RWPE2 (cell line): ENCODE data around the gene SLC38A5.
A peak's percentile ranks its signal among the peaks of the same experiment; 100 is the strongest.

Experiments
- ATAC-seq: fragments of 200-7000 bp; cut with Tn5 transposase; 3 replicates; pipeline ENCODE4 v1.9.1; 2021; ENCODE audit warnings: low read depth
- DNase-seq: peaks from one replicate; pipeline ENCODE4 v3.0.0-alpha.2; 2020; ENCODE audit warnings: low spot score
- H3K27ac ChIP-seq: fragments of 450-650 bp; 2 replicates; pipeline ENCODE4 v1.5.1; 2017; ENCODE audit warnings: mild to moderate bottlenecking; ENCODE audit not compliant: poor library complexity, severe bottlenecking
- H3K27me3 ChIP-seq: fragments of 250-450 bp; sonication (Bioruptor Pico); 2 replicates; pipeline ENCODE4 v1.5.1; 2021; ENCODE audit warnings: mild to moderate bottlenecking, moderate library complexity; ENCODE audit not compliant: insufficient read depth, poor library complexity, severe bottlenecking
- H3K36me3 ChIP-seq: fragments of 250-450 bp; sonication (Bioruptor Pico); 2 replicates; pipeline ENCODE4 v1.5.1; 2020; ENCODE audit warnings: low read depth, mild to moderate bottlenecking, moderate library complexity
- H3K4me1 ChIP-seq: fragments of 250-450 bp; sonication (Bioruptor Pico); 2 replicates; pipeline ENCODE4 v1.5.1; 2021; ENCODE audit warnings: mild to moderate bottlenecking, moderate library complexity; ENCODE audit not compliant: insufficient read depth, poor library complexity, severe bottlenecking
- H3K4me3 ChIP-seq: fragments of 250-450 bp; sonication (Bioruptor Pico); 2 replicates; pipeline ENCODE4 v1.5.1; 2021; ENCODE audit warnings: mild to moderate bottlenecking, moderate library complexity; ENCODE audit not compliant: severe bottlenecking
- H3K9me3 ChIP-seq: fragments of 250-450 bp; sonication (Bioruptor Pico); 2 replicates; pipeline ENCODE4 v1.5.1; 2021; ENCODE audit warnings: mild to moderate bottlenecking, moderate library complexity; ENCODE audit not compliant: severe bottlenecking
- CTCF ChIP-seq: fragments of 450-650 bp; IDR thresholded peaks from one replicate; pipeline ENCODE4 v1.5.1; 2017; ENCODE audit warnings: mild to moderate bottlenecking, moderate library complexity; ENCODE audit not compliant: poor library complexity, severe bottlenecking

Gene SLC38A5

DNA sequence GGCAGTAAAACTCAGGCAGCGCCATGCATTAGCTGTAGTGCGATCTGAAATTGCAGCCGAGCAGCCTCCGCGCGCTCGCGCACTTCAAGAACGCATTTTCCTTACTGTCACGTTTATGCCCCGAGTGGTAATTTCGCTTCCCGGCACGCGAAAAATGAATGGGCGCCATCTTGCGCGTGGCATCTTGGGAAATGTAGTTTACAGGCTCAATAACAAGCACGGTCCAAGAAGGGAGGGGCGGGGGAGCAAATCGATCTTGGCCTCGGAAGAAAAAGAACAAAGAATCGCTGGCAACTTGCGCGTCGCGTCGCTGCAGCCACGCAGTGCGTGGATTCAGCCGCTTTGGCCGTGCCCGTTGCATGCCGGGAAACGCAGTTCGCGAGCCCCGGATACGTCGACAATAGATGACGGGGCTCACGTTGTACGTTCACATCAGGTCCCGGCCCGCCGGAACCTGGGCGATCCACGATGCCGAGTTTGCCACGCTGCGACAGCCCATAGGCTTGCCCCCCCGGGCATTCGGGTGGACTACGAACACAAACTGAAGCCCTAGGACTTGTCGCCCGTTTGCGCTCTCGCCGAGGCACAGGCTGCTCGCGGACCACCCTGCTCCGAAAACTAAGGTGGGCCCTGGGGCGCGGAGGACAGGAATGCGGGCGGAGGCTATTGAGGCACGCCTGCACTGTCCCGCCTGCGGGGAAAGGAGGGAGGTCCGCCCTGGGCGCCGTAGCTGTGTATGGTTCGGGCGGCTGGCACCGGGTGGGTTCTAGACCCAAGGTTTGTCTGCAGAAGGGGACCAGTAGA, 5.9 kb upstream of the SLC38A5 start, which contains the start of gene FTSJ1:
Gene FTSJ1 (plus strand): TSS at position 426 of the 804 bp plus-strand sequence. CDS start 1,849 bp downstream, outside the sequence.
- Histone ChIP-seq H3K4me3 (peak within 1 kb of the TSS; percentile 64), H3K36me3 (peaks cover 23% of the 10 kb centered on the region), H3K4me1 (no peaks in the 10 kb centered on the region), H3K27ac (peak within 1 kb of the TSS; percentile 74), H3K27me3 (no peaks in the 10 kb centered on the region), H3K9me3 (no peaks in the 10 kb centered on the region)
- ATAC-seq (peak; percentile 81), DNase-seq (peak; percentile 85)
- TF ChIP-seq CTCF, result no peak

GRCh38 chrX:48475296-48475695, 5.2 kb upstream of the SLC38A5 start:
- ATAC-seq, result no peak
- Histone ChIP-seq H3K27me3 (no peaks in the 10 kb centered on the region), H3K4me1 (no peaks in the 10 kb centered on the region), H3K9me3 (no peaks in the 10 kb centered on the region), H3K36me3 (peaks cover 17% of the 10 kb centered on the region), H3K4me3 (peak overlapping the region; percentile 64), H3K27ac (peak overlapping the region; percentile 74)
- DNase-seq, result no peak
- no peak for TF ChIP-seq CTCF

DNA sequence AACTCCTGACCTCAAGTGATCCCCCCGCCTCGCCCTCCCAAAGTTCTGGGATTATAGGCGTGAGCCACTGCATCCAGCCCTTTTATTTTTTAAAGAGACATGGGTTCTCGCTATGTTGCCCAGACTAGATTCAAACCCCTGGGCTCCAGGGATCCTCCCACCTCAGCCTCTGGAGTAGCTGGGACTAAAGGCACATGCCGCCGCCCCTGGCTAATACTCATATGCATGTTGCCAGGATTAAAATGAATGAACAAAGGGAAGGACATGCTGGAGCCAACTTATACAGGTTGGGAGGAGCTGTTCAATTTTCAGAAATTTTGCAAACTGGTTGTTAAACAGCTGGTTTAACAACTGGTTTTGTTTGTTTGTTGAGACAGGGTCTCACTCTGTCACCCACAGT, 4.5 kb upstream of the SLC38A5 start:
- Histone ChIP-seq H3K27me3 (no peaks in the 10 kb centered on the region), H3K4me1 (no peaks in the 10 kb centered on the region), H3K36me3 (peaks cover 10% of the 10 kb centered on the region), H3K27ac (peak overlapping the region; percentile 74), H3K9me3 (no peaks in the 10 kb centered on the region), H3K4me3 (peak overlapping the region; percentile 7)
- DNase-seq, result no peak
- no peak for TF ChIP-seq CTCF
- no peak for ATAC-seq

GRCh38 chrX:48474127-48474526, 4.1 kb upstream of the SLC38A5 start:
- Histone ChIP-seq H3K4me1 (no peaks in the 10 kb centered on the region), H3K9me3 (no peaks in the 10 kb centered on the region), H3K27ac (no peak overlapping the region), H3K36me3 (peaks cover 6% of the 10 kb centered on the region), H3K4me3 (no peak overlapping the region), H3K27me3 (no peaks in the 10 kb centered on the region)
- no peak for ATAC-seq
- peak; percentile 33 for TF ChIP-seq CTCF
- DNase-seq, result no peak

- no peak overlapping the region for H3K4me3 ChIP-seq
- DNase-seq (no peak), ATAC-seq (no peak)
- H3K4me1 ChIP-seq, result no peaks in the 10 kb centered on the region
- H3K27ac ChIP-seq, result no peak overlapping the region
- TF ChIP-seq CTCF, result no peak
- H3K9me3 ChIP-seq, result no peaks in the 10 kb centered on the region
- peaks cover 2% of the 10 kb centered on the region for H3K36me3 ChIP-seq
- H3K27me3 ChIP-seq, result no peaks in the 10 kb centered on the region
Measured at GRCh38 chrX:48473704-48473990, 3.6 kb upstream of the SLC38A5 start.
